HG03457 (cell line): ENCODE data around the gene SERGEF.

Source experiments
- ATAC-seq: cut with Tn5 transposase; IDR thresholded peaks from one replicate; pipeline ENCODE4 v1.9.1; 2021; ENCODE audit warnings: moderate number of reproducible peaks; ENCODE audit not compliant: unreplicated experiment

The SERGEF gene

GRCh38 chr11:17867341-17867740 lies 145.5 kb downstream of the SERGEF start:
- no peak for ATAC-seq

- ATAC-seq = no peak
These were observed 146.9 kb downstream of the SERGEF start for GRCh38 chr11:17865765-17866428.

- no peak for ATAC-seq
These were observed 148.3 kb downstream of the SERGEF start for GRCh38 chr11:17864478-17864941.

- ATAC-seq = no peak
These were observed 151.7 kb downstream of the SERGEF start for GRCh38 chr11:17861036-17861755.

GRCh38 chr11:17859552-17859951 lies 153.3 kb downstream of the SERGEF start:
- no peak for ATAC-seq

GRCh38 chr11:17855531-17856290 lies 157.1 kb downstream of the SERGEF start:
- ATAC-seq = no peak

- ATAC-seq = no peak
These were observed 159.6 kb downstream of the SERGEF start for GRCh38 chr11:17853280-17853679.

- no peak for ATAC-seq
These were observed 160.6 kb downstream of the SERGEF start for GRCh38 chr11:17852246-17852645.

- no peak for ATAC-seq
These were observed 161.2 kb downstream of the SERGEF start for GRCh38 chr11:17851697-17852096.

GRCh38 chr11:17850336-17850735 lies 162.5 kb downstream of the SERGEF start:
- no peak for ATAC-seq

- no peak for ATAC-seq
These were observed 164.1 kb downstream of the SERGEF start for GRCh38 chr11:17848715-17849114.

- no peak for ATAC-seq
These were observed 165.9 kb downstream of the SERGEF start for GRCh38 chr11:17846852-17847453.

- ATAC-seq = no peak
These were observed 167.4 kb downstream of the SERGEF start for GRCh38 chr11:17845431-17845881.

GRCh38 chr11:17840101-17840548 lies 172.7 kb downstream of the SERGEF start:
- no peak for ATAC-seq

GRCh38 chr11:17839450-17839849 lies 173.4 kb downstream of the SERGEF start:
- ATAC-seq = no peak

- ATAC-seq = no peak
These were observed 174.7 kb downstream of the SERGEF start for GRCh38 chr11:17838102-17838501.

GRCh38 chr11:17831883-17832282 lies 181.0 kb downstream of the SERGEF start:
- ATAC-seq = no peak

GRCh38 chr11:17831228-17831627 lies 181.6 kb downstream of the SERGEF start:
- ATAC-seq = no peak

GRCh38 chr11:17828311-17828751 lies 184.5 kb downstream of the SERGEF start:
- no peak for ATAC-seq

GRCh38 chr11:17827006-17827405 lies 185.8 kb downstream of the SERGEF start:
- no peak for ATAC-seq

- no peak for ATAC-seq
These were observed 190.5 kb downstream of the SERGEF start for GRCh38 chr11:17822401-17822781.
